Heart left ventricle (tissue), 16 donors: ENCODE measurements around the gene TGFB3. TPM values are rescaled to one million over a fixed set of nuclear protein-coding genes. Genes with fewer than 3 reads are reported as not detected.
"Not testable (repeated sequence)": the region's sequence is repeated elsewhere in the genome, so short reads cannot be mapped to it uniquely, and the experiment has no call there.

Experiments used
- ATAC-seq, 4 donors: fragments of 200-7000 bp; cut with Tn5 transposase; one replicate each; pipeline ENCODE4 v1.9.1; 2020 to 2022; ENCODE audit warnings: moderate library complexity in 4 of 4, mild to moderate bottlenecking in 3 of 4, moderate number of reproducible peaks in 1 of 4
- DNase-seq, 5 donors: peaks; one replicate each; pipeline ENCODE4 v3.0.0-alpha.2; 2020
- H3K27ac ChIP-seq, 12 donors: fragments of 200-600 bp; sonication (generic) in 4 of 12; one replicate each; pipeline versions ENCODE4 v1.5.0 to v1.8.0; 2016 to 2022; ENCODE audit warnings: mild to moderate bottlenecking in 2 of 12
- H3K27me3 ChIP-seq, 9 donors: fragments of 200-600 bp; sonication (generic) in 2 of 9; one replicate each; pipeline versions ENCODE4 v1.5.1 to v1.8.0; 2016 to 2022; ENCODE audit warnings: mild to moderate bottlenecking in 3 of 9
- H3K36me3 ChIP-seq, 9 donors: fragments of 200-600 bp; sonication (generic) in 2 of 9; one replicate each; pipeline versions ENCODE4 v1.5.0 to v1.8.0; 2018 to 2022; ENCODE audit warnings: mild to moderate bottlenecking in 2 of 9
- H3K4me1 ChIP-seq, 12 donors: fragments of 200-600 bp; sonication (generic) in 4 of 12; one replicate each; pipeline versions ENCODE4 v1.5.0 to v1.8.0; 2016 to 2022; ENCODE audit warnings: mild to moderate bottlenecking in 3 of 12
- H3K4me3 ChIP-seq, 12 donors: fragments of 200-600 bp; sonication (generic) in 4 of 12; one replicate each; pipeline versions ENCODE4 v1.5.0 to v1.8.0; 2017 to 2022; ENCODE audit warnings: mild to moderate bottlenecking in 9 of 12, moderate library complexity in 4 of 12
- H3K9me3 ChIP-seq, 12 donors: fragments of 200-600 bp; sonication (generic) in 4 of 12; one replicate each; pipeline versions ENCODE4 v1.5.0 to v1.8.0; 2016 to 2022; ENCODE audit warnings: mild to moderate bottlenecking in 1 of 12
- POLR2A ChIP-seq, 2 donors: fragments of 450-650 bp; IDR thresholded peaks; one replicate each; pipeline ENCODE4 v1.6.1; 2017; ENCODE audit warnings: antibody characterized with exemption in 2 of 2, mild to moderate bottlenecking in 2 of 2, moderate library complexity in 2 of 2
- WGBS, 4 donors: extraction: QIAGEN DNeasy Blood & Tissue Kit in 2 of 4; methylation state at CpG; one replicate each; pipeline versions ENCODE4 v1.1.5 to v1.1.7; 2013 to 2018; 5-methylcytosine and 5-hydroxymethylcytosine counted together
- intact Hi-C, 10 donors: fragments of 100-400 bp; cut with DNase I; formaldehyde crosslinking; loops; one replicate each; pipeline versions ENCODE4 v1.11.1 to v1.14.2; 2022
- polyA plus RNA-seq, 2 donors: library from polyadenylated mRNA; stranded (reverse); fragments of 200-250 nt; gene quantifications; one replicate each; pipeline ENCODE4 v1.2.3, GENCODE V29; 2013
- total RNA-seq, 9 donors: library from RNA; depleted of rRNA in 2 of 9; stranded (reverse); fragments of >200 nt in 2 of 9; fragmentation: NEBNext Ultra II Directional in 3 of 9; extraction: Animal tissue kit (Norgen Biotek cat#: 25700) in 3 of 9; gene quantifications; one replicate each; pipeline versions ENCODE4 v1.1.0 to v1.2.4, GENCODE V29; 2016 to 2023
- TF ChIP-seq, protein P1 (sequence below), 12 donors: fragments of 200-600 bp; sonication (generic) in 4 of 12; IDR thresholded peaks; one replicate each; pipeline versions ENCODE4 v1.5.0 to v1.8.0; 2018 to 2022; ENCODE audit warnings: antibody characterized with exemption in 12 of 12, mild to moderate bottlenecking in 5 of 12
- donor health status: ischemic (EF 13 %, LVEDD 7.1; RV severe dilation, severe dysfunction).
- donor health status: healthy with polysubstance abuse.
- donor health status: DM: no; HTN: yes; CAD: no.
- donor health status: DM: no; HTN: no; CAD: no.
- donor health status: ischemic (EF 25% LVEDD 6.9; RV normal size, moderate dysfunction).
- donor health status: ischemic (EF 25% LVEDD 5.7; RV mildly dilated, moderate dysfunction).
- donor health status: healthy.
- donor health status: DM: yes; HTN: yes; CAD: no.
- donor health status: ischemic (EF 35%, LVEDD 5.7; RV mildly dilated, moderate dysfunction).
- donor health status: nonischemic (EF 11% LVEDD 7.7; RV severe dilation, severe dysfunction).
- donor health status: DM: yes; HTN: yes; CAD: no.
- donor health status: PGD.
- donor health status: ischemic (EF 29% LVEDD 5.4; RV normal size, mild dysfunction).
- donor health status: nonischemic (EF 23%, LVEDD 6.1; RV moderate dilation, normal function).

Gene TGFB3
- total and polyA plus RNA-seq, 11 donors, result 7.9 to 44.0 (median 27.5) TPM

DNA sequence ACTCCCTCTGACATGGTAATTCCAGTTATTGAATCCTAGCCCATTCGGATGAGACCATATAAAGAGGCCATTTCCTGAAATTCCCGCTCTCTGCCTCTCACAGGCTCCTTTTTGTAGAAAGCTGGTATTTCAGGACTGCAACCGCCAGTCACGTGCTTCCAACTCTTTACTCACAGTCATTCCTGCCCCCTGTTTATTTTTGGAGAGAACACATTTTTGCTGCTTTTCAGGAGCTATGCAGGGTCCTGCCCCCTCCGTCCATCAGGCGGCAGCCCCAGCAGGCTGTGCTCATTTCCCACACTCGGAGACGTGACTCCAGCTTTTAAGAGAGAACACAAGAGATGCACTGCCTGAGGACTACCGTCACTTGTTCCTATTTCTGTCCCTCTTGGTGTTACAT lies 30.6 kb upstream of the TGFB3 start:
- no peak for TF ChIP-seq POLR2A (IDR thresholded peaks at IDR 0.05)
- TF ChIP-seq, protein P1, sequence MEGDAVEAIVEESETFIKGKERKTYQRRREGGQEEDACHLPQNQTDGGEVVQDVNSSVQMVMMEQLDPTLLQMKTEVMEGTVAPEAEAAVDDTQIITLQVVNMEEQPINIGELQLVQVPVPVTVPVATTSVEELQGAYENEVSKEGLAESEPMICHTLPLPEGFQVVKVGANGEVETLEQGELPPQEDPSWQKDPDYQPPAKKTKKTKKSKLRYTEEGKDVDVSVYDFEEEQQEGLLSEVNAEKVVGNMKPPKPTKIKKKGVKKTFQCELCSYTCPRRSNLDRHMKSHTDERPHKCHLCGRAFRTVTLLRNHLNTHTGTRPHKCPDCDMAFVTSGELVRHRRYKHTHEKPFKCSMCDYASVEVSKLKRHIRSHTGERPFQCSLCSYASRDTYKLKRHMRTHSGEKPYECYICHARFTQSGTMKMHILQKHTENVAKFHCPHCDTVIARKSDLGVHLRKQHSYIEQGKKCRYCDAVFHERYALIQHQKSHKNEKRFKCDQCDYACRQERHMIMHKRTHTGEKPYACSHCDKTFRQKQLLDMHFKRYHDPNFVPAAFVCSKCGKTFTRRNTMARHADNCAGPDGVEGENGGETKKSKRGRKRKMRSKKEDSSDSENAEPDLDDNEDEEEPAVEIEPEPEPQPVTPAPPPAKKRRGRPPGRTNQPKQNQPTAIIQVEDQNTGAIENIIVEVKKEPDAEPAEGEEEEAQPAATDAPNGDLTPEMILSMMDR (IDR thresholded peaks at IDR 0.05), result peak in 2 of 12 donors; percentile 24 to 29
- WGBS, 4 donors, result 53 to 61% (median 58%) methylated on average over 9 of the region's 9 CpGs
- Histone ChIP-seq H3K4me3 (no peak overlapping the region), H3K36me3 (peaks cover 0 to 63% (median 37%) of the 10 kb centered on the region in 9 donors), H3K4me1 (peaks cover 0 to 22% (median 8%) of the 10 kb centered on the region in 12 donors), H3K27me3 (no peaks in the 10 kb centered on the region), H3K9me3 (no peaks in the 10 kb centered on the region), H3K27ac (peak overlapping the region in 10 of 12 donors; percentile 15 to 81 (median 60))
- DNase-seq (peak in 4 of 5 donors; percentile 38 to 47 (median 40)), ATAC-seq (peak; percentile 86 to 92 (median 90))
- intact Hi-C loops, result no loop called here

DNA sequence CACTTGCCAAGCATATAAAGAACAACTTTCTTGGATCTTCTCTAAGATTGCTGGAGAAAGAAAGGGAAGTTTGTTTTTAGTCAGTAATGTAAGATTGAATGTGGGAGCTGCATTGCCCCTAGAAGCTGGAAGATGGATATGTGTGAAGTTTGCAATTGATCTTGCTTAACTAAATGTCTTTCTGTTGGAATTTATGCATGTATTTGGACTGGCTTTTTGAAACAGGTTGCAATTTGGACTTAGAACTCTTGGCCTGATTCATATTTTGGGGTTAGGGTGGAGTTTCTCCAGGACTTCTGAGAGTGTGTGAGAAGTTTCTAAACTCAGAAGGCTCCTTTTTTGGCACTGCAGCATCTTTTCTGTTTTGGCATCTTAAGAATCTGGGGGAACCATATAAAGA lies 30.1 kb upstream of the TGFB3 start:
- Histone ChIP-seq H3K27me3 (no peaks in the 10 kb centered on the region), H3K4me1 (peaks cover 0 to 22% (median 8%) of the 10 kb centered on the region in 12 donors), H3K4me3 (no peak overlapping the region), H3K27ac (peak overlapping the region in 9 of 12 donors; percentile 6 to 75 (median 58)), H3K9me3 (no peaks in the 10 kb centered on the region), H3K36me3 (peaks cover 0 to 67% (median 41%) of the 10 kb centered on the region in 9 donors)
- intact Hi-C loops, result no loop called here
- TF ChIP-seq, protein P1 (IDR thresholded peaks at IDR 0.05), result no peak
- TF ChIP-seq POLR2A (IDR thresholded peaks at IDR 0.05), result no peak
- DNase-seq (no peak), ATAC-seq (no peak)

DNA sequence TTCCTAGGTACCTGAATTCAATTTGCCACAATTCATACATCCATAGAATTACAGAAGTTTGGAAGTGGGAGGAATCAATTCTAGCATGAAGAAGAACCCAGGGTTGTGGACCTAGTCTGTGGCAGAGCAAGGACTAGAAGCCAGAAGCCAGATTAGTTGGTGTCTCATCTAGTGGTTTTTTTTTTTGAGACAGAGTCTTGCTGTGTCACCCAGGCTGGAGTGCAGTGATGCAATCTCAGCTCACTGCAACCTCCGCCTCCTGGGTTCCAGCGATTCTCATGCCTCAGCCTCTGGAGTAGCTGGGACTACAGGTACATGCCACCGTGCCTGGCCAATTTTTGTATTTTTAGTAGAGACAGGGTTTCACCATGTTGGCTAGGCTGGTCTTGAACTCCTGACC lies 27.8 kb upstream of the TGFB3 start:
- peaks cover 0 to 11% (median 4%) of the 10 kb centered on the region in 12 donors for H3K9me3 ChIP-seq
- ATAC-seq, intact Hi-C loops, H3K4me3 ChIP-seq, H3K27me3 ChIP-seq, DNase-seq, H3K27ac ChIP-seq: not testable (repeated sequence)
- H3K4me1 ChIP-seq, result peaks cover 0 to 22% (median 8%) of the 10 kb centered on the region in 12 donors
- 90 to 97% (median 94%) methylated on average over 3 of the region's 3 CpGs for WGBS, 4 donors
- H3K36me3 ChIP-seq, result peaks cover 0 to 90% (median 61%) of the 10 kb centered on the region in 9 donors

DNA sequence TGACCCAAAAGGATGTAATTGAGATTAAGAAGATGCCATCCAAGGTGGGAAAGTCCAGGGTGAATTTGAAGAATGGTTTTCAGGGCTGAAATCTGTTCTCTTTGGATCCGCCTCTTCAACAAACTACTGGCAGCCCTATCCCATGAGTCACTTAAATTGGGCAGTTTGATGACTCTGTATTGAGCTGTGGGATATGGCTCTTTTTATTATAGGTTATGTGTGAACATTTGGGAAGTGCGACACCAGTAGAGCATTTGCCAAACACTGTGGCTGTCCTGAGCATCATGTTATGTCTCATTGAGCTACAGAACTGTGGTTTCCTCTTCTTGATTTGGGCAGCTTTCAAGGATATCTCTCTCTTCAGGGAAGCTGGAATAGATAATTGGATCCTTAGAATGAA lies 26.1 kb upstream of the TGFB3 start:
- Histone ChIP-seq H3K4me1 (peaks cover 0 to 16% (median 6%) of the 10 kb centered on the region in 12 donors), H3K4me3 (no peak overlapping the region), H3K27ac (no peak overlapping the region), H3K27me3 (no peaks in the 10 kb centered on the region), H3K9me3 (peaks cover 0 to 23% (median 9%) of the 10 kb centered on the region in 12 donors), H3K36me3 (peaks cover 0 to 88% (median 68%) of the 10 kb centered on the region in 9 donors)
- ATAC-seq (no peak), DNase-seq (no peak)
- 89 to 97% (median 94%) methylated on average over 2 of the region's 2 CpGs for WGBS, 4 donors
- TF ChIP-seq, protein P1 (IDR thresholded peaks at IDR 0.05), result no peak
- no peak for TF ChIP-seq POLR2A (IDR thresholded peaks at IDR 0.05)
- intact Hi-C loops, result no loop called here

DNA sequence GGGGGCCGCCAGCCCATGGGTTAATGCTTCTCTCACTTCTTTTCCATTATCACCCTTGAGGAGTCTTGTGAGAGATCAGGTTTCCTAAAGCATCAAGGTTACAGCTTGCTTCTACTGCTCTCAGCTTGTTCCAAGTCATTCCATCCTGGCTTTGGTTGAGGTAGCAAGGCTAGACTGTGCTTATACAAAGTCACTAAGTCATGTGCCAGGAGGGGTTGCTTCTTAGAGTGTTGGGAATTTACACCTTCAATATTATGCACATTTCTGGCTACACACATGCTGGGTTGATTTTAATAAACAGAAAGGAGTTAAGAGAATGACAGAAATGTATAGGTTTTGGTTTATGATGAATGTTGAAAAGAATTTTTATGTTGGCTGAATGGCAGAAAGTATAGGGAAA lies 25.6 kb upstream of the TGFB3 start:
- peaks cover 0 to 23% (median 9%) of the 10 kb centered on the region in 12 donors for H3K9me3 ChIP-seq
- 98 to 100% (median 100%) methylated on average over 1 of the region's 1 CpG for WGBS, 4 donors
- no peak overlapping the region for H3K27ac ChIP-seq
- peaks cover 0 to 92% (median 68%) of the 10 kb centered on the region in 9 donors for H3K36me3 ChIP-seq
- TF ChIP-seq, protein P1 (IDR thresholded peaks at IDR 0.05), result no peak
- no peak for TF ChIP-seq POLR2A (IDR thresholded peaks at IDR 0.05)
- ATAC-seq (no peak), DNase-seq (no peak)
- H3K4me1 ChIP-seq, result peaks cover 0 to 11% (median 3%) of the 10 kb centered on the region in 12 donors
- no peak overlapping the region for H3K4me3 ChIP-seq
- H3K27me3 ChIP-seq, result no peaks in the 10 kb centered on the region
- intact Hi-C loops, result no loop called here
